BLaER1 (cell line): ENCODE results near the gene CPAMD8.

Experiments used
- H3K27ac ChIP-seq: shearing (Covaris generic); formaldehyde crosslinking; 2 replicates; pipeline ENCODE4 v1.8.1; 2022
- H3K27me3 ChIP-seq: shearing (Covaris generic); formaldehyde crosslinking; 2 replicates; pipeline ENCODE4 v1.8.1; 2022
- H3K36me3 ChIP-seq: shearing (Covaris generic); formaldehyde crosslinking; 2 replicates; pipeline ENCODE4 v1.8.1; 2022
- H3K4me1 ChIP-seq: shearing (Covaris generic); formaldehyde crosslinking; 2 replicates; pipeline ENCODE4 v1.8.1; 2022
- H3K4me2 ChIP-seq: shearing (Covaris generic); formaldehyde crosslinking; 2 replicates; pipeline ENCODE4 v1.8.1; 2022
- H3K4me3 ChIP-seq: shearing (Covaris generic); formaldehyde crosslinking; 2 replicates; pipeline ENCODE4 v1.8.1; 2022
- H3K9ac ChIP-seq: shearing (Covaris generic); formaldehyde crosslinking; 2 replicates; pipeline ENCODE4 v1.8.1; 2022
- H3K9me3 ChIP-seq: shearing (Covaris generic); formaldehyde crosslinking; 2 replicates; pipeline ENCODE4 v1.8.1; 2022
- H4K20me1 ChIP-seq: shearing (Covaris generic); formaldehyde crosslinking; 2 replicates; pipeline ENCODE4 v1.8.1; 2022
- Cebpa-rat ChIP-seq: shearing (Covaris generic); IDR thresholded peaks from 2 replicates; pipeline ENCODE4 v1.8.1; 2022

Gene CPAMD8

DNA sequence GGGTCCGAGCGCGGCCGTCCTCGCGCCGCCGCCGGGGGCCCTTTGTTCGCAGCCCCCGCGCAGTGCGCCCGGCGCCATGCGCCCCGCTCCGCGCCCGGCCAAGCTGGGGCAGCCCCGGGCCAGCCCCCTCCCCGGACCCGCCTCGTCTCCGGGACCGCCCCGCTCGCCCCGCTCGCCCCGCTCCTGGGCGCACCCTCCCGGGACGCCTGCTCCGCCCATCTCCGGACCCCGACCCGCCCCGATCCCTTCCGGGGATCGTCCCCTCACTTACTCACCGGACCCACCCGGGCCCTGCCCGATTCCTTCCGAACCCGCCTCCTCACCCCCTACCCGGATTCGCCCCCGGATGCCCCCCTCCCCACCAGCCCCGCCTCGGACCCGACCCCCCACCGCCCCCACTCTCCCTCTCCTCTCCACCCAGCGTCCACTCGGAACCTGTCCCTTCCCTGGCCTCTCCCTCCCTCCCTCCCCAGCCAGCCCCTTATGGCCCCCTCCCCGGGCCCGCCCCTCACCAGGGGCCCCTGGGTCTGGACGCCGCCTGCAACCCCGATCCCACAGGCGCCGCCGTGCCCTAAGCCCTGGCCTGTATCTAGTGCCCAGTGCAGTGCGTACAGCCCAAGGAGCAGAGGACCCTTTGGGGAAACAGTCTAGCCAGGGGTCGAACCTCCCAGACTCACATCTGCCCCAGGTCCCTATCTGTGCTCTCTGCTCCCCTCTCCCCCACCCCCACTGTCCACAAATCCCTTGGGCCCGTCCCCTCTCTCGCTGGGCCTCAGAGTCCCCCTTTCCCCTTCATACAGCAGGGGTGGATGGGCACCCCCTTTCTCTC lies at the start of gene CPAMD8:
Gene CPAMD8, minus strand, starts transcription at position 105 of the 829 bp plus-strand sequence. CDS start 168 bp downstream, outside the sequence.
- H3K27ac ChIP-seq, result peak within 1 kb of the TSS; percentile 46
- H3K27me3 ChIP-seq, result peaks cover 30% of the 10 kb centered on the region
- peaks cover 17% of the 10 kb centered on the region; the same call in 1 of the 2 replicates for H3K36me3 ChIP-seq
- peak within 1 kb of the TSS; percentile 85 for H3K4me2 ChIP-seq
- TF ChIP-seq Cebpa-rat, result no peak
- peaks cover 44% of the 10 kb centered on the region for H3K4me1 ChIP-seq
- peaks cover 29% of the 10 kb centered on the region for H3K9me3 ChIP-seq
- H3K4me3 ChIP-seq, result peak within 1 kb of the TSS; percentile 67
- H4K20me1 ChIP-seq, result no peaks in the 10 kb centered on the region
- peak within 1 kb of the TSS; percentile 58 for H3K9ac ChIP-seq

DNA sequence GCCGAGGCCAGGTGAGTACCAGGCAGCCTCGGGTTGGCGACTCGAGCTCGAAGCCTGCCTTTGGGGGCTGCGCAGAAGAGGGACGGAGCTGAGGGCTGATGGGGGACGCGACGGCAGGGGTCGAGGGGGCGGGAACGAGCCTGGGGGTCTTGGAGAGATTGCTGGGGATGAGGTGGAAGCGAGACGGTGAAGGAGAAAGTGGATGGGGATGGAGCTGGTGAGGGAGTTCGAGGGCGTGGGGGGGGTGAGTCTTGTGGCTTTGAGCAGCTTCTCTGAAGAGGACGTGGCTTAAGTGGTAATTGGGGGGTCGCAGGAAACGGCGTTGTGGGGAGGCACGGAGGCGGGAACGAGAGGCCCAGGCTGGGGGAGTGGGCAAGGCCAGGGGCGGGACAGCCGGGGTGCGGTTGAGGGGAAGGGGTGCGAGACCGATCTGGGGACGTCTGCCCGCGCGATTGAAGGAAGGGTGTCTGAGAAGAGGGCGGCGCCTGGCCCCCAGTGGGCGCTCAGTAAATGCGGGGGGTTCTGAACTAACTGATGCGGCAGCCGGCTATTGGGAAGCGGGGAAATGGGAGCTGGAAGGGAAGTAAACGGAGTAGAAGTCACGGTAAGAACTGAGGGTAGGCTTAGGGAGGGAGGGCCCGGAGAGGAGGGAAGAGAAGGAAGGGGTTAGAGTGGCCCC lies 49.4 kb upstream of the CPAMD8 start:
- no peaks in the 10 kb centered on the region for H3K9me3 ChIP-seq
- H3K27ac ChIP-seq, result peak overlapping the region; percentile 84
- H3K27me3 ChIP-seq, result no peaks in the 10 kb centered on the region
- TF ChIP-seq Cebpa-rat, result no peak
- H4K20me1 ChIP-seq, result peaks cover 36% of the 10 kb centered on the region
- H3K9ac ChIP-seq, result peak overlapping the region; percentile 88
- peaks cover 61% of the 10 kb centered on the region for H3K4me1 ChIP-seq
- H3K4me2 ChIP-seq, result peak overlapping the region; percentile 91
- H3K36me3 ChIP-seq, result peaks cover 32% of the 10 kb centered on the region
- H3K4me3 ChIP-seq, result peak overlapping the region; percentile 91

- H3K4me1 ChIP-seq, result peaks cover 61% of the 10 kb centered on the region
These were observed 48.6 kb upstream of the CPAMD8 start, which contains the start of the genes HAUS8 and MYO9B for GRCh38 chr19:17075035-17075863. HAUS8 (minus strand) TSS chr19:17075452; CDS start chr19:17075422, 30 bp downstream. MYO9B (plus strand) TSS chr19:17075777; CDS start chr19:17101718, 25,941 bp downstream.

DNA sequence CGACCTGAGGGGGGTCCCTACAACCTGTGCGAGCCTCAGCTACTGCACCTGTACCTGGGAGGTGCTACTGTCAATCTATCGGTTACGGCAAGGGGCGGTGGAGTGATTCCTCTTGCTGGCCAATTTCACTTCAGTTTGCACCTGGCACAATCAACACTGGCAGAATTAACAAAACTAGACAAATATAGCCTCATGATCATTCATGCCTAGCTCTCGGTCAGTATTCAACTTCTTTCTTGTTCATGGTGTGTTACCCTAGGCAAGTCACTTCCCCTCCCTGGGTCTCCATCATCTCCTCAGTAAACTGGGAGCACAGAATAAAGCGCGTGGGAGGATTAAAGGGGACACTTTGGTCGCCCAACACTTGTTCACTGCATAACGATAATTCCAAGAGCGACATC lies 48.0 kb upstream of the CPAMD8 start:
- peak overlapping the region; percentile 92 for H3K27ac ChIP-seq
- peak overlapping the region; percentile 91 for H3K4me3 ChIP-seq
- H3K9ac ChIP-seq, result peak overlapping the region; percentile 88
- peaks cover 28% of the 10 kb centered on the region for H4K20me1 ChIP-seq
- TF ChIP-seq Cebpa-rat, result no peak
- H3K4me1 ChIP-seq, result peaks cover 65% of the 10 kb centered on the region
- H3K4me2 ChIP-seq, result peak overlapping the region; percentile 85
- peaks cover 45% of the 10 kb centered on the region for H3K36me3 ChIP-seq
- no peaks in the 10 kb centered on the region for H3K9me3 ChIP-seq
- no peaks in the 10 kb centered on the region for H3K27me3 ChIP-seq

More at GRCh38 chr19:17075035-17075863, 48.6 kb upstream of the CPAMD8 start, which contains the start of the genes HAUS8 and MYO9B:
- peak within 1 kb of the TSS; percentile 91 for H3K4me3 ChIP-seq
- H3K27me3 ChIP-seq, result no peaks in the 10 kb centered on the region
- peaks cover 40% of the 10 kb centered on the region for H3K36me3 ChIP-seq
- TF ChIP-seq Cebpa-rat, result no peak
- H3K9me3 ChIP-seq, result no peaks in the 10 kb centered on the region
- peak within 1 kb of the TSS; percentile 88 for H3K9ac ChIP-seq
- H3K27ac ChIP-seq, result peak within 1 kb of the TSS; percentile 92
- H3K4me2 ChIP-seq, result peak within 1 kb of the TSS; percentile 91
- H4K20me1 ChIP-seq, result peaks cover 29% of the 10 kb centered on the region

- H4K20me1 ChIP-seq, result peaks cover 28% of the 10 kb centered on the region
- H3K4me1 ChIP-seq, result peaks cover 65% of the 10 kb centered on the region
- peak overlapping the region; percentile 92 for H3K27ac ChIP-seq
- peaks cover 48% of the 10 kb centered on the region for H3K36me3 ChIP-seq
- H3K27me3 ChIP-seq, result no peaks in the 10 kb centered on the region
- H3K4me3 ChIP-seq, result peak overlapping the region; percentile 91
- peak overlapping the region; percentile 88 for H3K9ac ChIP-seq
- H3K4me2 ChIP-seq, result peak overlapping the region; percentile 85
- TF ChIP-seq Cebpa-rat, result no peak
- H3K9me3 ChIP-seq, result no peaks in the 10 kb centered on the region
These were observed 47.4 kb upstream of the CPAMD8 start for GRCh38 chr19:17073869-17074633.

DNA sequence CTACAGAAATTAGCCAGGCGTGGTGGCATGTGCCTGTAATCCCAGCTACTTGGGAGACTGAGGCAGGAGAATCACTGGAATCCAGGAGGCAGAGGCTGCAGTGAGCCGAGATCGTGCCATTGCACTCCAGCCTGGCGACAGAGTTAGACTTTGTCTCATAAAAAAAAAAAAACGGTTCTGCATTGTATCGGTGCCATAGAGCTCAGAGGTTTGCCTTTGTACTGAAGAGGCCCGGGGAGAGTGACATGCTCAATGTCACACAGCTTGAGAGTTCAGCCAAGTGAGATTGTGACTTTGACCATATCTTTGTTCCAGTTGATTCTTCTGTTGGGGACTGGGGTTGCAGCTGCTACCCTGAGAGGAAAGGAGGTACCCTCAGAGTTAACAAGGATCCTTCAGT lies 44.3 kb upstream of the CPAMD8 start:
- Histone ChIP-seq H3K4me2 (no peak overlapping the region), H3K9ac (no peak overlapping the region), H3K27me3 (no peaks in the 10 kb centered on the region), H3K4me3 (no peak overlapping the region), H3K4me1 (peaks cover 67% of the 10 kb centered on the region), H3K36me3 (peaks cover 61% of the 10 kb centered on the region), H3K27ac (no peak overlapping the region), H4K20me1 (peaks cover 10% of the 10 kb centered on the region; the same call in 1 of the 2 replicates), H3K9me3 (no peaks in the 10 kb centered on the region)
- no peak for TF ChIP-seq Cebpa-rat

- Histone ChIP-seq H4K20me1 (peaks cover 9% of the 10 kb centered on the region; the same call in 1 of the 2 replicates), H3K4me2 (0 out of 2 replicates have a peak overlapping the region, but pooled peaks have one; percentile 44), H3K4me1 (peaks cover 67% of the 10 kb centered on the region), H3K36me3 (peaks cover 66% of the 10 kb centered on the region), H3K9me3 (no peaks in the 10 kb centered on the region), H3K27me3 (no peaks in the 10 kb centered on the region), H3K4me3 (no peak overlapping the region), H3K9ac (0 out of 2 replicates have a peak overlapping the region, but pooled peaks have one; percentile 41), H3K27ac (peak overlapping the region; percentile 24; the same call in 1 of the 2 replicates)
- TF ChIP-seq Cebpa-rat, result no peak
These were observed 43.8 kb upstream of the CPAMD8 start for GRCh38 chr19:17070421-17070820.

GRCh38 chr19:17069193-17069592 lies 42.6 kb upstream of the CPAMD8 start:
- Histone ChIP-seq H3K4me2 (peak overlapping the region; percentile 44), H3K27me3 (no peaks in the 10 kb centered on the region), H3K9me3 (no peaks in the 10 kb centered on the region), H4K20me1 (peaks cover 2% of the 10 kb centered on the region; the same call in 1 of the 2 replicates), H3K36me3 (peaks cover 77% of the 10 kb centered on the region), H3K9ac (0 out of 2 replicates have a peak overlapping the region, but pooled peaks have one; percentile 44), H3K27ac (peak overlapping the region; percentile 24; the same call in 1 of the 2 replicates), H3K4me1 (peaks cover 61% of the 10 kb centered on the region), H3K4me3 (no peak overlapping the region)
- TF ChIP-seq Cebpa-rat, result no peak
